Daoy (cell line): Measurements from ENCODE around the gene PXMP2. TPM values are rescaled to one million over a fixed set of nuclear protein-coding genes. Genes with fewer than 3 reads are reported as not detected.

Experiments
- DNase-seq: peaks from one replicate; pipeline ENCODE4 v3.0.0-alpha.2; 2015; ENCODE audit warnings: low read depth
- total RNA-seq: library from RNA; depleted of rRNA; stranded (reverse); fragments of >200 nt; shearing (Covaris generic); gene quantifications from 2 replicates; pipeline ENCODE4 v1.2.3, GENCODE V29; 2014

Gene PXMP2
- total RNA-seq, 1 experiment from 2014 or later, result 34.0 TPM

DNA sequence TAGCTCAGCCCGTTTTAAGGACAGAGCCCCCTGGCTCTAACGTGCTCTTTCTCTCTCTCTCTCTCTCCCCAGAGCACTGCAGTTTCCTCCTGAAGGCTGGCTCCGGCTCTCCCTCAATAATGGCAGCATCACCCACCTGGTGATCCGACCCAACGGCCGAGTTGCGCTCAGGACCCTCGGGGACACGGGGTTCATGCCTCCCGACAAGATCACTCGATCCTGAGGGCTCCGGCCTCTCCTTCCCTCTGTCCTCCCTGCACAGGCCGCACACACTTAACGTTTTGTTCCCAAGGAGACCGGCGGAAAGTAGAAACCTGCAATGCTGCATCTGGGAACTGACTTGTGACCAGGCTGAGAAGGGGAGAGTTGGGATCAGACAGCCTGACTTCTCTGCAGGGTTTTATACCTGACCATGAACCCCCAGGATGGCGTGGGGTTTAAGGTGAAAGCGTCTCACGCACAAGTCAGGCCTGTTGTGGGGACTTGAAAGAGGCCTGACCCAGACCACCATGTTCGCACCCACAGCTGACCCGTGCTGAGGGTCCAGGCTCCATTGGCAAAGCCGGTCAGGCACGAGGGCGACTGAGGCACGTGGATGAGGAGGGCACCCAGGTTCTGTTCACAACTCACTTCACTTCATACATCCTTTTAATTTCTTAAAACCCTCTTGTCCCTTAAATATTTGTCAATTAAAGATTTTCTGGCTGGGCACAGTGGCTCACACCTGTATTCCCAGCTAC, 33.4 kb downstream of the PXMP2 start:
- DNase-seq, result no peak

DNA sequence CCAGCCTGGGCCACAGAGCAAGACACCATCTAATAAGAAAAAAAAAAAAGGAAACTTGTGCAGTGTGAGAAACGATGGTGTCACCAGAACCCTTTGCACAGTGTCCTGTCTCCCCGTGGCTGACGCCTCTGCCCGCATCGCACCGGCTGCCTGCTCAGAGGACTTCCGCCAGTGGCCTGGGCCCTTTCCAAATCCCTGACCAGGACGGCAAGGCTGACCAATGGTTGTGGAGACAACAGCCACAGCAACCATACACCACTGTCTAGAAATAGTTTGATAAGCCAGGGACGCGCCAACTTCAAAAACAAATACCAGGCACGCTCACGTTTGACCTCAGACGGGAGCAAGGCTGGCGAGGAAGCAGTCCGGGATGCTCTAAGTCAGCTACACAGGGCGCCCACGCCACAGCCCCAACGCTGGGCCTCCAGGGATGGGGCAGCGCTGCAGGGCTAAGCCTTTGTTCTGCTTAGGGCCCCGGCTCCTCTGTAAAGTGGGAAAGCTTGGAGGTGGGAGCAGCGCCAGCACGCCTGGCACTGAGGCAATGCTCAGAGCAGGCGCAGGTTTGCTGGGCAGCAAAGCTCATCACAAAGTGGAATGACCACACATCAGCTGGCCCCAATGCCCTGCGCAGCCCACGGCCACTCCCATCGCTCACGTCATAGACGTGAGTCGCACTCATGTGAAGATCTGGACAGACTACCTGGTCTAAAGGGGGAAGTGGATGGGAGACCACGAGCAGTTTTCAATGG, 35.8 kb downstream of the PXMP2 start:
- no peak for DNase-seq

DNA sequence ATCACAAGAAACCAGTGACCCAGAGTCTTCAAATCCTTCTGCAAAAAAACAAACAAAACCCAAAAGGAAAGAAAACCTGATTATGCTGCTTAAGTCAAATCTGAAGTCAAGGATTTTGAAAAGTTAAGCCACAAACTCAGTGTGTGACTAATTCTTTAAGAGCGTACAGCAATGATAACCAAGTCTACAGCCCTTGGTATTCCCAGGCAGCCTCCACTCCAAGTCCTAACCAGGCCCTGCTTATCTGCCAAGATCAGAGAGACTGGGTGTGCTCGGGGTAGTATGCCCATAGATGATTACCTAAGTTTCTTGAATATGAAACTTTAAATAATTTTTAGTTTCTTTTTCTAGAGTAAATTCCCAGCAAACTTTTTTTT, 36.4 kb downstream of the PXMP2 start:
- no peak for DNase-seq

DNA sequence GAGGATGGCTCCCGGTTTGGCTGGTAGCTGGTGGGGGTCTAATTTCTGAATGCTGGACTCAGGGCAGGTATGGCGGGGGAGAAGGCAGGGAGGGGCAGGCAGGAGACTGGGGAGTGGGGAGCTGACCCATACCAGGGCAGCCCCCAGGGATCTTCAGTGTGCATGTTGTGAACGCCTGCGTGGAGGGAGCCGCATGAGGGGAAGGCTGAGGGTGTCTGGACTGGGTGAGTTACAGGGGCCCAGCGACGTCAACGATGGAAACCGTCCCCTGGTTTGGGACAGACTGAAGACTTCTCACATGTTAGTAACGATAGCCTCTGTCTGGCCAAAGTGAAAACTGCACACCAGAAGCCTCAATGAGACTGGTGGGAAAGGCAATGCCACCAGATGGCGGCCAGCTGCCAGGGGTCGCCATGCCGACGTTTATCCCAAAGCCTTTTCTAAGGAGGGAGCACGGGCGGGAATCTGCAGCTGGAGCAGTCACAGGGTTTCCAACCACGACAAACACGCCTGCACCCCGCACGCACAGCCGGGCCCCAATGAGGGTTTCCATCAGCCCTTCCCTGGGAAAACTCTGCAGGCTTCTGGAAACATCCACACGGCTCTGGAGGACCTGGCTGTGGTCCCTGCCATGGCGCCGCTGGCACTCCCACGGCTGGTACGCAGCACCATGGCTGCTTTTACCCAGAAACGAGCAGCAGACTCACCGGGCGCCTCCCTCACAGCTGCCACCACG, 37.3 kb downstream of the PXMP2 start:
- no peak for DNase-seq

DNA sequence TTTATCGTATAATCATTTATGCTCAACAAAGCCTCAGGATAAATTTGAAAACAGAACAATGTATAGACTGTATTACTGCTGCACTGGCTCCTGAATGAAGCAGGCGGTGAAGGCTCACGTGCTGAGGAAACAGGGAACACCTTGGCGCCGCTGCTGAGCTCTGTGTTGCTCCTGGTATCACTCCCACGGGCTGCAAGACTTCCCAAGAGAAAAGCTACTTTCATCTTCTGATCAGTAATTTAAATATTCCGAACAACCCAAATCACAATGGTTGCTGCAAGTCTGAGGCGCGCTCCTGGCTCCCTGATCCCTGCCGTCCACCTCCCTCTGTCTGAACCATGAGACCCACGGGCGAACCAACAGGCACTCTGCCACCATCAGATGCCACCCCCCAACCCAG, 39.0 kb downstream of the PXMP2 start:
- no peak for DNase-seq

DNA sequence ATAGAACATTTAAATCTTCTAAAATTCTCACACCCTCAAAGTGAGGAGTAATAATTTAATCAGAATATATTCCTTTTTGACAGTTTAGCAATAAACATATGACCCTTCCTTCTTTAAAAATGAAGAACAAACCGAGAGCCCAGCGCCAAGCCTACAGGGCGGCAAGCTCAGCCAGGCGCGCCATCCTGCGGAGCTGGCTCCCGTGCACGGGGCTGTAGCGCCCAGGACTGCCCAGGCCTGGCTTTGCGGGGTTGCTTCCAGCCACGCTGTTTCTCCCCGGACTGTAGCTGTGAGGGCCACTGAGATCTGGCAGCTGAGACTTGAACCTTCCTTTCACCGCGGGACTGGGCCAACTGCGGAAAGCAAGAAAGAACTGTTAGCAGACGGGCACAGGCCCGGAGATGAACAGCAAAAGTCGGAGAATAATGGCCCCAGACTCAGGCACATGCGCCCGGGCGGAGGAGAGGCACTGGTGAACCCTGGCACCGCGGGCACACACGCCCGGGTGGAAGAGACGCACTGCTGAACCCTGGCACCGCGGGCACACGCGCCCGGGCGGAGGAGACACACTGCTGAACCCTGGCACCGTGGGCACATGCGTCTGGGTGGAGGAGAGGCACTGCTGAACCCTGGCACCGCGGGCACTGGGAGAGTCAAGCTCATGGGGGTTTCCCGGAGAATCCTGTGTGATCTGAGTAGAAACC, 39.9 kb downstream of the PXMP2 start:
- no peak for DNase-seq

DNA sequence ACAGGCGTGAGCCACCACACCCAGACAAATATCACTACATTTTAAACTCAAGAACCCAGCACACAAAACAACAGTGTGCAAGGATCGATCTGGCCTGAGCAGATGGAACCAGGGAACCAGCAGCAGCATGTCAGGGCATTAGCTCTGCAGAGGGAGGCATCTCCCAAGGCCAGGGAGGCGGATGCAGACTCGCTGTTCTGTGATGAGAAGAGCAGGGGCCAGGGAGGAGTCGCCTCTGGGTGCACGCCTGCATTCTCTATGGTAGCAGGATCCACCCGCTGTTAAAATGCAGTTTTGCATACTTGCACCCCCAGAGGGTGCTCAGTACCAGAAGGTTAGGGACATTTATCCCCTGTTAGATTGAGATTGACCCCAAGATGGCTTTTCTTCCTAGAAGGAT, 41.1 kb downstream of the PXMP2 start:
- DNase-seq, result no peak

DNA sequence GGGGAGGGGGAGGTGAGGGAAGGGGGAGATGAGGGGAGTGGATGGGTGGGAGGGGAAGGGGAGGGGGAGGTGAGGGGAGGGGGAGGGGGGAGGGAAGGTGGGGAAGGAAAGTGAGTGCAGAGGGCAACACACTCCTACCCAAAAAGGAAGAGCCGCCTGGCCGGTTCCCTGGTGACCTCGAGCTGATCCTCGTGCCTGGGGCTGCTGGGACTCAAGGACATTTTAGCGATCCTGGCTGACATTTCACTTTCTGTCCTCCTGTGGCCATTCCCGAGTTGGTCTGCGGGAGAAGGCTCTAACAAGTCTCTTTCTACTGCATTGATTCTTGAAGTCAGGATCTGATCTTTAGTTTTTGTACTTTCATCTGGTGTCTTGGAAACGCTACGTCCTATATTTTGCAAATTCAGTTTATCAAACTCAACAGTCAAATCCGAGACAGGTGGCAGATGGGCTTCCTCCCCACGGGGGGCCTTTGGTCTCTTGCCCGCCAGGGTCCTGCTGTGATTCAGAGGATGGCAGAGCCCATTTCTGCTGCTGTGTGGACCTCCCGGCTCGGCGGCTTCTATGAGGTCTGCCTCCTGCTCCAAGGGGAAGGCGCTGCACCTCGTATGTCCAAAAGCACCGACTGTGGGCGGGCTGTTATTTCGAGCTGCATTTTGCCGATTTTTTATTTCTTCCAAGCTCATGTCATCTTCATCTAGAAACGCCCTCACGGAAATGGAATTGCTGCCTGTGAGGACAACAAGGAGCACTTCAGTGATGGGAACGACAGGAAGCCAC, 42.3 kb downstream of the PXMP2 start:
- DNase-seq, result no peak

DNA sequence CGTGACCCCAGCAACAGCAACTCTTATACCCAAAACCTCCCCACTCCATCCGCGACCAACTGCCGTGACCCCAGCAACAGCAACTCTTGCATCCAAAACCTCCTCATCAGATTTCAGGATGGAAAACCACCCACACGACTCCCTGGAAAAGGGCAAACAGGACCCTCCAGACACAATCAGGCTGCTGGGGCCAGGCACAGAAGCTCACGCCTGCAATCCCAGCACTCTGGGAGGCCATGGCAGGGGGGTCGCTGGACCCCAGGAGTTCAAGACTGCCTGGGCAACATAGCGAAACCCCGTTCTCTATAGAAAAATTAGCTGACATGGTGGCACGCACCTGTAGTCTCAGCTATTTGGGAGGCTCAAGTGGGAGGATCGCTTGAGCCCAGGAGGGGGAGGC, 43.0 kb downstream of the PXMP2 start:
- DNase-seq, result no peak

DNA sequence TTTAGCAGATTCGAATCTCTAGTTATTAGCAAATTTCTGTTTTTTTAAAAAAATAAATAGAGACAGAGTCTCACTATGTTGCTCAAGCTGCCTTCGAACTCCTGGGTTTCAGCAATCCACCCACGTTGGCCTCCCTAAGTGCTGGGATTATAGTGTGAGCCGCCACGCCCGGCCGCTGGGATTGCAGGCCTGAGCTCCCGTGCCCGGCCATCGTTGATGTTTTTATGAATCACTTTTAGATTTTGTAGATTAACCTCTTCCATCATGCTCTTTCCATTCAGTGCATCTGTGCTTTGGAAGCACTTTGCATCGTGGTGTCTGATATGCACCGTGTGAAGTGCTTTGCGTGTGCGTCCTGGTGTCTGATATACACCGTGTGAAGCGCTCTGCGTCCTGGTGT, 44.2 kb downstream of the PXMP2 start:
- no peak for DNase-seq

DNA sequence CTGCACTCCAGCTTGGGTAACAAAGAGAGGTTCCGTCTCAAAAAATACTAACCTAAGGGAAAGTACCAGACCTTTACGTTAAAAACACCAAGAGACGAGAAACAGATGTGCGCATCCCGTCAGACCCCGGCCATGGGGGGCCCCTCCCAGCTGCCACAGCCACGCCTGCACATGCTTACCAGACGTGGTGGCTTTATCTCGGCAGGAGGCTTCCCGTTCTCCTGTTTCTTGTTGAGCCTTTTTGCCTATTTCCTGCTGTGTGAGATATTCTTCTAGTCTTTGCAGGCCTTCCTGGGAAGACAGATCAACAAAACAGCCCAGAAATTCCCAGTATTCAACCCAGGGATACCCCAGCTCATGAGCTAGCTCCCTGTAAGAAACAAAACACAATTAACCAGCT, 46.8 kb downstream of the PXMP2 start:
- DNase-seq, result no peak

DNA sequence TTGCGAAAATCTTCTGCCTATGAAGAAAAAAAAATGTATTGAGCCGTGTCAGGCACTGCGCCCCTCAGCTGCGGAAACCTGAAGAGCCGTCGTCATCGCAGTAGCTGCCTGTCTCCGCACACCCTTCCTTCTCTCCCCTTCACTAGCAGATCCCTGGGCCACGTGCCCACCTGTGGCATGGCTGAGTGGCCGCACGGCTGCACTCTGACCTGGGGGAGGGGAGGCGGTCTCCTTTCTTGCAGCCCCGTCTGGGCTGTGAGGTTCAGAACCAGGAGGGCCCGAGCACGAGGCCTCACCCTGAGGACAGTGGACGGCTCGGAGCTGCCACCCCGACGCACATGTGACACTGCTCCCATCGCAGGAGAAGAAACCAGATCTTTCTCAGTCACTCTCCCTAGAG, 48.1 kb downstream of the PXMP2 start:
- DNase-seq, result no peak

DNA sequence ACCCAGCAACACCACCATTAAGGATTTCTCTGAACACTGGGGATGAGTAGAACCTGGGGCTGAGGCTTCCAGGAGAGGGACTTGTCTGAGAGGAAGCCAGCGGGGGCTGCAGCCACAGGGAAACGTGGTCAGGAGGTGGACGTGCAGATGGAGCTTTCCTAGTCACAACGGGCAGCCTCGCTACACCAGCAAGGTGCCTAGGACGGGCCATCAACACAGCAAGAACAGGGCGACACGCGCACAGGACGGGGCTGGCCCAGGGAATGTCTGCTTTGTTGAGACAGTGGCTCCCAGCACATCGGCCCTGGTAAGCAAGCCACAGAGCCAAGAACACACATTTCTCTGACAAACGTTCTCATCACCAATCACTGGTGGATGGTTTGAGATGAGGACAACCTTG, 49.0 kb downstream of the PXMP2 start:
- no peak for DNase-seq

DNA sequence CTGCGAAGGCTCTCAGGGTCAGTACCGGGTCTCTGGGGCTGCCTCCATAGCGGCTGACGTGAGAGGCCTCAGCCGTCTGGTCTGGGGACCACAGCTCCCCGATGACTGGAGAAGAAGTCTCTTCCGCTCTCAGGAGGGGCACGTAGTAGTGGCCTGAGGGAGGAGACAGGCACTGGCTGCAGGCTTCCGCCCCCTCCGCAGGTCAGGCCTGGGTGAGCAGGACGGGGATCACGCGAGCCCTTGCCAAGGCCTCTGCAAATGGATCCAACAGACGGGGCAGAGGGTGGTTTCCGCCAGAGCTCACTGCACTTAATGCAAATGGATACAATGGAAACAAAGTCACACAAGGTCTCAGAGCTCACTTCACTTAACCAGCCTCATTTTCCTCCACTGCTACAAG, 49.5 kb downstream of the PXMP2 start:
- DNase-seq, result no peak

DNA sequence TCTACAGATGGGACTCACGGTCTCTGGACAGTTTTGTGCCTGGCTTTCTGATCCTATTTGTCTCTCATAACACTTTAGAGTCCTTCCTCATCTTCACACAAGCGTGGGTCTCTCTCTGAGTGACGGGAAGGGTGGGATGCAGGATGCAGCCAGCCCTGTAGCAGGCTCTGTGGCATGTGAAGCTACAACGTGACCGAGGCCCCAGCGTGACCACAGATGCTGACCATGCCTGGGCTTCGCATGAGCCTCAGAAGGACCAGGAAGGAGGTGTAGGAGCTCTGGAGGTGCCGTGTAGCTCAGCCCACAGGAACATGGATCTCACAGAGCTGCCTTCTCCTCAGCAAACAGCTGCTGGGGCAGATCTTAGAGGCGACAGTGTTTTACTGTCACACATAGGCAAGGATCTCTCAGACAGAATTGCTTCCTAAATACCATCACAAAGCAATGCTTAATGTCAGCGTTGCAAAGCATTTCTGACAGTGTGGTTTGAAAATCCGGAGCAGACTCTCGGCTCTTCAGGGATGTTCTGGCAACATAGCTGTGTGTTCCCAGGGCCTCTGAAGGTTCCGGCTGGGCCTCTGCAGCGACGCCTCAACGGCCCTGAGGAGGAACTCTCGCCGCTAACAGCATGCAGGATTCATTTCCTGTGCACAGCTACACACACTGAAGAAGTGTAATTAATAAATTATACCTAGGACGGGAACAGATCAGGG, 52.4 kb downstream of the PXMP2 start:
- no peak for DNase-seq

DNA sequence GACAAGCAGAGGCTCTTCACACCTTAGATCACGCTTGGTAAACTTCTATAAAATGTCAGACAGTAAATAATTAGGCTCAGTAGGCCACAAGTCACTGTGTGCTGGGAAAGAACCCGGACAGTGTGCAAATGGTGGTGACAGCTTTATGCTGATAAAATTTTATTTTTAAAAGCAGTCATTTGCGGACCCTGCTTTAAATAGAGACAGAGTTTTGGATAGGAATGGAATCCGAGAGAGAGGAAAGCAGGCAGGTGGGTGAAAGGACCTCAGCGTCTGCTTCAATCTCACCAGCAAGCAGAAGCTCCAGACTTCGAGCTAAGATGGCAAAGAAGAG, 52.9 kb downstream of the PXMP2 start:
- DNase-seq, result no peak

DNA sequence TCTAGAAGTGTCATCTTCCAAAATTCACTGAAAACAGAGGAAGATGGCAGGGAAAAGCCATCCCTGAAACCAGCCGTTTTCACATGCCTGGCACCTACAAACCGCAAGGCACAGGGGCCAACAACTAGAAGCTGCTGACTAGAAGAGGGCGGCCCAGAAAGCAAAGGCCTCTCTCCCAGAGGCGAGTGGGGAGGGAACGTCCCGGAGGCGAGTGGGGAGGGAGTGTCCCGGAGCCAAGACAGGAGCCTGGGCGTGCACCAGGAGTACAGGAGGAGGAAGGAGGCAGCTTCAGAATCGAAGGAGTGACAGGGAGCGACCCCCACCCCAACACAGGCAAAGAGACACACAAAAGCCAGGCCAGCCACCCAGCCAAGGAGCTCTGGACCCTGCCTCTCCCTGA, 53.3 kb downstream of the PXMP2 start:
- DNase-seq, result no peak

DNA sequence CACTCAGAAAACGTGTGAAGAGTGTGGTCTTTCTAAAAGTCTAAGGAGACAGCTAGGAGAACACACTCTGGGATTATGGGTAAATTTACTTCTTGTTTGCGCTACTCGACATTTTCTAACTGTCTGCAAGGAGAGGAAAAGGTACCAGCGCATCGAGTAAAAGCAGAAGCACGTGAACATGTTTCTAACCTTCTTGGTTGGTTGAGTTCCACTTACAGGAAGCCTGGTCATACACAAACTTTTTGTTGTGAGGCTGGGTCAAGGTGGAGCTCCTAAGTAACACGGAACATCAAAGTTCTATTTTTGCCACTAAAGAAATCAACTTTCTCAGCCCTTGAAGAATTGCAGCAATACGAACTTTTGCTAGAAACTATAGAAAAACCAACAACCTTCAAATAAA, 54.2 kb downstream of the PXMP2 start:
- no peak for DNase-seq

DNA sequence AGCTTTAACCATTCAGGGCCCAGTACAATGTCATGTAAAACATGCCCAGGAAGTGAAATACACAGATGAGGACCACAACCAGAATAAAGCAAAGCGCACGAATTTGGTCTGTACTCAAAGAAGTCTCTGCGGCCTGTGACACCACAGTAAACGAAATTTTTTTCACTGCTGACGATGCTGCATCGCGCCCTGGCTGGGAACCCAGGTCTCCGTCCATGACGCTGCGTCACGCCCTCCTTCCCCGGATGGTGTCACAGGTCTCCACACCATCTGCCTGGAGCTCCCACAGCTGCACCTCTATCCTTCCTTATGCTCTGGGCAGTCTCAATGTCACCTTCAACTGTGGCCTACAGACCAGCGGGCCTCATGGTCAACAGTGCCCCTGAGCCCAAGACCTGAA, 56.4 kb downstream of the PXMP2 start:
- no peak for DNase-seq

DNA sequence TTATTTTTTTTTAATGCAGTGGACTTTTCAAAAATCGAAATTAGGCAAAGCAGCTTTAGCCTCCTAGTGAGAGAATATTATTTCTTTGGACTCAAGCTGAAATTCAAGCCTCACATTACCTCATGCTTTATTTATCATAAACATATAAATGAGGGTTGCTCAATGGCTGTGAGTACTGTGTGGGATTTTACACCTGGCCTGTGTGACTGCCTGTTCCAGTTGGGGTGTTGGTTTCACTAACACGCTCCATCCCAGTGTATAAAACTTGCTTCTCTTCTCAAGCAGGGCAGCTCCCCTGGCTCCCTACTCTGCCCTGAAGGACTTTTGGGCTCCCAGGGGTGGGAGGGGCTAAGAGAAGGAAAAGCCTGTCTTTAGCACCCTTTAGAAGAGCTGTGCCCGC, 59.2 kb downstream of the PXMP2 start:
- DNase-seq, result no peak

DNA sequence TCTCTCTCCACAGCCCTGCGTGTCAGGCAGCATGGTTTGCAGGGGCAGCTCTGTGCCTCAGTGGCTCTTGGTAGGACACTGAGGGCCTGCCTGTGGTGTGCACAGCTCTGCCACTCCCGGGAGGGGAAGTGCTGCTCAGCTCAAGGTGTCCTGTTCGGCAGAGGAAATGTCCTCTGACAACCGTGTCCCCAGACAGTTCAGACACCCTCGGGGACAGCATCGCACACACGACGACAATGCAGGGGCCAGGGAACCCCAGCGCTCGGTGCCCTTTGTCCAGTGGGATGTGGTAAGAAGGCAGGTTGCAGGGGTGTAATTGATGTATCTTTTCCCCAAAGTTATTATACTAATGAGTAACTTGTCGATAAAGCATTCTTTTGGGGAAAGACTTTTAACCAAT, 60.0 kb downstream of the PXMP2 start:
- DNase-seq, result no peak
